Body of pancreas (tissue), 4 donors: Measurements from ENCODE around the gene ATP2B1.

ENCODE experiments used
- CTCF ChIP-seq, 7 experiments: fragments of 450-650 bp in 4 of 7; fragments of 200-600 bp in 3 of 7; sonication (generic) in 3 of 7; IDR thresholded peaks; one replicate each; pipeline ENCODE4 v1.5.1; 2016 to 2019; ENCODE audit warnings: antibody characterized with exemption in 7 of 7
- POLR2A ChIP-seq, 3 donors: fragments of 450-650 bp; IDR thresholded peaks; one replicate each; pipeline ENCODE4 v1.6.1; 2016; ENCODE audit warnings: antibody characterized with exemption in 3 of 3, mild to moderate bottlenecking in 2 of 3

GRCh38 chr12:89552376-89552775 is 156.3 kb downstream of the ATP2B1 start:
- TF ChIP-seq CTCF (IDR thresholded peaks at IDR 0.05) (no peak), POLR2A (IDR thresholded peaks at IDR 0.05) (no peak)
